Measurements from ENCODE around the gene SARM1.

DNA sequence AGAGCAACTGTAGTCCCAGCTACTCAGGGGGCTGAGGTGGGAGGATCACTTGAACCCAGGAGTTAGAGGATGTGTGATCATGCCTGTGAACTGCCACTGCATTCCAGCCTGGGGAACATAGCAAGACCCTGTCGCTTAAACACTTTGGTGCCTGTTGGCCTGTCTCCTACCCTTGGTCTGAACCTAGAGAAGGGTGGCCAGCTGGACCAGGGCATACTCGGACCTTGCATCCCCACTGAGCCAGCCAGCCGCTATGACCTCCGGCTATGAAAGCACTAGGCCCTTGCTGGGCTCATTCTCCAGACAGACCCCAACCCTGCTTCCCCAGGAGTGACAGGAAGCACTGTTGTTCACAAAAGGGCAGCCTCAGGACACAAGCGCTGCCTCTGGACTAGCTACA, 40.8 kb upstream of the SARM1 start:
- TF ChIP-seq CTCF (conservative IDR thresholded peaks at IDR 0.05) (no peak), EZH2 (IDR thresholded peaks at IDR 0.05; ENCODE audit: low read depth) (no peak)

All from PC-9 (cell line).